Measurements from ENCODE around the gene DPF3. TPM values are rescaled to one million over a fixed set of nuclear protein-coding genes. Genes with fewer than 3 reads are reported as not detected.

The DPF3 gene
- total RNA-seq, 2 donors from 2014 or later, result 11.0 TPM; not detected in 1

- Histone ChIP-seq H3K4me3 (no peak overlapping the region), H3K27me3 (replicated peaks; ENCODE audit: insufficient read depth) (no peaks in the 10 kb centered on the region), H3K9me3 (no peaks in the 10 kb centered on the region), H3K4me1 (replicated peaks) (no peaks in the 10 kb centered on the region), H3K27ac (no peak overlapping the region), H3K36me3 (no peaks in the 10 kb centered on the region)
- TF ChIP-seq, protein P1, sequence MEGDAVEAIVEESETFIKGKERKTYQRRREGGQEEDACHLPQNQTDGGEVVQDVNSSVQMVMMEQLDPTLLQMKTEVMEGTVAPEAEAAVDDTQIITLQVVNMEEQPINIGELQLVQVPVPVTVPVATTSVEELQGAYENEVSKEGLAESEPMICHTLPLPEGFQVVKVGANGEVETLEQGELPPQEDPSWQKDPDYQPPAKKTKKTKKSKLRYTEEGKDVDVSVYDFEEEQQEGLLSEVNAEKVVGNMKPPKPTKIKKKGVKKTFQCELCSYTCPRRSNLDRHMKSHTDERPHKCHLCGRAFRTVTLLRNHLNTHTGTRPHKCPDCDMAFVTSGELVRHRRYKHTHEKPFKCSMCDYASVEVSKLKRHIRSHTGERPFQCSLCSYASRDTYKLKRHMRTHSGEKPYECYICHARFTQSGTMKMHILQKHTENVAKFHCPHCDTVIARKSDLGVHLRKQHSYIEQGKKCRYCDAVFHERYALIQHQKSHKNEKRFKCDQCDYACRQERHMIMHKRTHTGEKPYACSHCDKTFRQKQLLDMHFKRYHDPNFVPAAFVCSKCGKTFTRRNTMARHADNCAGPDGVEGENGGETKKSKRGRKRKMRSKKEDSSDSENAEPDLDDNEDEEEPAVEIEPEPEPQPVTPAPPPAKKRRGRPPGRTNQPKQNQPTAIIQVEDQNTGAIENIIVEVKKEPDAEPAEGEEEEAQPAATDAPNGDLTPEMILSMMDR (IDR thresholded peaks at IDR 0.05), result no peak
- TF ChIP-seq POLR2A (IDR thresholded peaks at IDR 0.05) (no peak), POLR2AphosphoS5 (IDR thresholded peaks at IDR 0.05) (no peak)
- no peak for DNase-seq (ENCODE audit: low spot score)
- 80% methylated on average over 6 of the region's 6 CpGs for WGBS
- intact Hi-C loops (cut with DNase I), result no loop called here
Measured at GRCh38 chr14:72796935-72797334, 97.0 kb downstream of the DPF3 start.

- no peak for DNase-seq (ENCODE audit: low spot score)
- Histone ChIP-seq H3K4me1 (replicated peaks) (no peaks in the 10 kb centered on the region), H3K9me3 (no peaks in the 10 kb centered on the region), H3K4me3 (no peak overlapping the region), H3K36me3 (no peaks in the 10 kb centered on the region), H3K27ac (no peak overlapping the region), H3K27me3 (replicated peaks; ENCODE audit: insufficient read depth) (no peaks in the 10 kb centered on the region)
- 86% methylated on average over 7 of the region's 7 CpGs for WGBS
- intact Hi-C loops (cut with DNase I), result no loop called here
- no peak for TF ChIP-seq POLR2A (IDR thresholded peaks at IDR 0.05)
- TF ChIP-seq POLR2AphosphoS5 (IDR thresholded peaks at IDR 0.05), result no peak
- TF ChIP-seq, protein P1 (IDR thresholded peaks at IDR 0.05), result no peak
Measured at GRCh38 chr14:72793156-72793939, 100.6 kb downstream of the DPF3 start.

DNA sequence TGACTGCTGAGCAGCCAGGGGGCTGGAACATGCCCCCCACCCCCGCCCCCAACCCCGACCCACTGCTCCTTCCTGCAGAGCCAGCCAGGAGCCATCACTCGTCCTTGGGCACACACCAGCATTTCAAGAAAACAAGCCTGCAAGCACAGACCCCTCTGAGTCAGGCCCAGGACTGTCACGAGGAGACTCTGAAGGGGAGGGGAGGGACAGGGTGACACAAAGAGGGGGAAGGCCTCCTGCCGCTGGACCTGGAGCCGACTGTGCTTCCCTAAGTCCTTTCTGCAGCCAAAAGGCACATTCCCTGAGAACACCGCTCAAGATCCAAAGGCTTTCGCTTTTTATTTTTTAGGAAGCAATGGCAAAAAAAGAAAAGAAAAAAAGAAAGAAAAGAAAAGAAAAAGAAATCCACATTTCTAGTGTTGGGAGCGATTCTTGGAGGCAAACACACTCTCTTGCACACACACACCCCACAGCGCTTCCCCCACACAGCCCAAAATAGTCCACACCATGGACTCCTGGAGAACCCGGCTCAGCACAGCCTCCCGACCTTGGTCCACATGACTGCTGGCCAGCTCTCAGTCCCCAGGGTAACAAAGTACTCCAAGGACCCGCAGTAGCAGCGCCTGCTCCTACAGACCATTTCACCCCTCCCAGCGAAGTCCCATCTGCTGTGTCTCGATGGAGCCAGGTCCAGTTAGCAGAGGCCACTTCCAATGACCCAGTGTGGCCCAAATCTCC, 101.7 kb downstream of the DPF3 start:
- Histone ChIP-seq H3K4me1 (replicated peaks) (no peaks in the 10 kb centered on the region), H3K9me3 (no peaks in the 10 kb centered on the region), H3K27me3 (replicated peaks; ENCODE audit: insufficient read depth) (no peaks in the 10 kb centered on the region), H3K36me3 (no peaks in the 10 kb centered on the region), H3K4me3 (no peak overlapping the region), H3K27ac (no peak overlapping the region)
- intact Hi-C loops (cut with DNase I), result no loop called here
- no peak for TF ChIP-seq POLR2A (IDR thresholded peaks at IDR 0.05)
- TF ChIP-seq POLR2AphosphoS5 (IDR thresholded peaks at IDR 0.05), result no peak
- TF ChIP-seq, protein P1 (IDR thresholded peaks at IDR 0.05), result no peak
- no peak for DNase-seq (ENCODE audit: low spot score)
- 52% methylated on average over 16 of the region's 16 CpGs for WGBS

DNA sequence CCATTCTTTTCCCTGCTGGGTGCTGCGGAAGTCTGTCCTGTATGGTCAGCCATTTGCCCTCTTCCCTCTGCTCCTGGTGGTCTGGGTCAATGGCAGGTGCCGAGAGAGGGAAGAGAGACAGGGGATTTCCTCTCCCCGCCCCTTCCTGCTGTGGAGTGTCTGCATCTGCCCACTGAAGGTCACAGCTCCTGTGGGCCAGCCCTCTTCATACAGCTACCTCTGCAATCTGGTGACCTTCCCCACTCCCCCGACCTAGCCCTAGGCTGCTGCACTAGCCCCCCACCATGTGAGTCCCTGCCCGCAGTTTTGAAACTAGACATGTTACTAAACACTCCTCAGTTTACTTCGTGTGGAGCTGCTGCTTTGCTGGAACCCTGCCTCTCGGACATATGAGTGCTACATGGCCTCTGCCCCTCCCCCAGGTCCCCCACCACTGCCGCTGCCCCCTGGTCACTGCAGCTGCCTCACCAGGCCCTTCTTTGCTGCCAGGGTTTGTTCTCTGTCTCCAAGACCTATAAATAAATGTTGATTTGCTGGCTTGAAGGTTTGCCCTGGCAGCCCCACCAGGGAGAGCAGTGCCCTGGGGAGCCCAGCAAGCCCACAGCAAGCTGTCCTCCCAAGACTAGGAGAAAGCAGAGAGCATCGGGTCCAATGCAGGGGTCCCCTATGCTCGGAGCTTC, 102.9 kb downstream of the DPF3 start:
- intact Hi-C loops (cut with DNase I), result no loop called here
- Histone ChIP-seq H3K4me1 (replicated peaks) (no peaks in the 10 kb centered on the region), H3K4me3 (no peak overlapping the region), H3K36me3 (no peaks in the 10 kb centered on the region), H3K27me3 (replicated peaks; ENCODE audit: insufficient read depth) (no peaks in the 10 kb centered on the region), H3K9me3 (no peaks in the 10 kb centered on the region), H3K27ac (no peak overlapping the region)
- DNase-seq (ENCODE audit: low spot score), result no peak
- WGBS, result 84% methylated on average over 10 of the region's 10 CpGs
- no peak for TF ChIP-seq POLR2A (IDR thresholded peaks at IDR 0.05)
- no peak for TF ChIP-seq POLR2AphosphoS5 (IDR thresholded peaks at IDR 0.05)
- TF ChIP-seq, protein P1 (IDR thresholded peaks at IDR 0.05), result no peak

Measured in prostate gland (tissue), 2 donors.